ENCODE measurements around the gene CCDC86.

- TF ChIP-seq CTCF (IDR thresholded peaks at IDR 0.05): no peak
- TF ChIP-seq E2F1 (CRISPR knock-in tag; IDR thresholded peaks at IDR 0.05): no peak
These were observed 25.3 kb downstream of the CCDC86 start, which contains the start of gene ZP1 for GRCh38 chr11:60866911-60867870.
